22Rv1 (cell line): Measurements from ENCODE around the gene KRTAP21-1.

Source experiments
- H3K27ac ChIP-seq: fragments of 450-650 bp; 2 replicates; pipeline ENCODE4 v1.5.1; 2017
- ZFX ChIP-seq: fragments of 450-650 bp; IDR thresholded peaks from 2 replicates; pipeline ENCODE4 v1.6.1; 2017; ENCODE audit warnings: antibody characterized with exemption, borderline replicate concordance
- TF ChIP-seq, protein P1 (sequence below): fragments of 450-650 bp; IDR thresholded peaks from 2 replicates; pipeline ENCODE4 v1.5.1; 2017; ENCODE audit warnings: mild to moderate bottlenecking

KRTAP21-1 gene

DNA sequence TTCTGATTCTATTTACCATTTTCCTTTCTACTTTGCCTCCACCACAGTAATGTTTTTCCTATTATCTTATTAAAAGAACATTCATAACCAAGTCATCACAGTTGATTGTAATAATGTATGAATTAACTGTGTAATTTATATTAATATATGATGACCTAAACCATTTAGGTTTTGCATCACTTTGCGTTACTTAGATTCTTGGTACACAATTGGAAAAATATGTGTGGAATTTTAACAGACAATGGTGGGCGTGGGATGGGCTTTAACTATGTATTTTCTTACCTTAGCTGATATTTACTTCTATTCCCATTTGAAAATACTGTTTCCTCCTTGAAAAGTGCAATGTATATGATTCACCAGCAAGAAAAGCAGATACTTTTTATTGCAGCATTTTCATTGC is 40.3 kb downstream of the KRTAP21-1 start:
- TF ChIP-seq, protein P1, sequence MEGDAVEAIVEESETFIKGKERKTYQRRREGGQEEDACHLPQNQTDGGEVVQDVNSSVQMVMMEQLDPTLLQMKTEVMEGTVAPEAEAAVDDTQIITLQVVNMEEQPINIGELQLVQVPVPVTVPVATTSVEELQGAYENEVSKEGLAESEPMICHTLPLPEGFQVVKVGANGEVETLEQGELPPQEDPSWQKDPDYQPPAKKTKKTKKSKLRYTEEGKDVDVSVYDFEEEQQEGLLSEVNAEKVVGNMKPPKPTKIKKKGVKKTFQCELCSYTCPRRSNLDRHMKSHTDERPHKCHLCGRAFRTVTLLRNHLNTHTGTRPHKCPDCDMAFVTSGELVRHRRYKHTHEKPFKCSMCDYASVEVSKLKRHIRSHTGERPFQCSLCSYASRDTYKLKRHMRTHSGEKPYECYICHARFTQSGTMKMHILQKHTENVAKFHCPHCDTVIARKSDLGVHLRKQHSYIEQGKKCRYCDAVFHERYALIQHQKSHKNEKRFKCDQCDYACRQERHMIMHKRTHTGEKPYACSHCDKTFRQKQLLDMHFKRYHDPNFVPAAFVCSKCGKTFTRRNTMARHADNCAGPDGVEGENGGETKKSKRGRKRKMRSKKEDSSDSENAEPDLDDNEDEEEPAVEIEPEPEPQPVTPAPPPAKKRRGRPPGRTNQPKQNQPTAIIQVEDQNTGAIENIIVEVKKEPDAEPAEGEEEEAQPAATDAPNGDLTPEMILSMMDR: no peak
- TF ChIP-seq ZFX: no peak
- no peak overlapping the region for H3K27ac ChIP-seq

- no peak overlapping the region for H3K27ac ChIP-seq
- TF ChIP-seq, protein P1: no peak
- no peak for TF ChIP-seq ZFX
Measured at GRCh38 chr21:30714456-30714855, 40.8 kb downstream of the KRTAP21-1 start.

DNA sequence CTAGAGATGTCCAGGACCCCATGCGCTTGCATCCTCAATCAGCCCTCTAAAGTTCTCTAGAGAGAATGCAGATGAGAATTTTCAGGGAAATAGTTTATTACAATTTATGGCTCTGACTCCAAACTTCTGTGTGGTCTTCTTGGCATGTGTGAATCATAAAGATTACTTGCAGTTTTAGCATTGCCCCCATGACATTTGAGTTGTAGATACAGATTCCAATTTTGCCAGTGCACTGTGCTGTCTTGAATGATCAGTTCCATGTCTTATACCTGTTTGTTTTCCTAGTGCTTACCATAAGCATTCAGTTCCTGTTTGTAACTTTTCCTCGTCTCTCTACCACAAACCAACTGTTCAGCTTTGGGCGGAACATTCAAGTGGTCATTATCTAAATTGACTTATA is 41.5 kb downstream of the KRTAP21-1 start:
- TF ChIP-seq ZFX: no peak
- TF ChIP-seq, protein P1: no peak
- H3K27ac ChIP-seq: no peak overlapping the region

GRCh38 chr21:30710499-30710898 is 44.7 kb downstream of the KRTAP21-1 start:
- TF ChIP-seq ZFX: no peak
- TF ChIP-seq, protein P1: no peak
- H3K27ac ChIP-seq: no peak overlapping the region

- TF ChIP-seq ZFX: no peak
- TF ChIP-seq, protein P1: no peak
- H3K27ac ChIP-seq: no peak overlapping the region
Measured at GRCh38 chr21:30707409-30707808, 47.8 kb downstream of the KRTAP21-1 start.
